K562 (cell line): ENCODE results near the gene CD248. TPM values are rescaled to one million over a fixed set of nuclear protein-coding genes. Genes with fewer than 3 reads are reported as not detected.

Experiments used
- BHLHE40 ChIP-seq: IDR thresholded peaks from 2 replicates; pipeline ENCODE4 v1.6.1; 2011; ENCODE audit warnings: low read length, improper control_type of control experiment
- CREB1 ChIP-seq, 2 experiments: sonication (generic) in 1 of 2; formaldehyde crosslinking in 1 of 2; IDR thresholded peaks; 2 replicates each; pipeline versions ENCODE4 v1.6.1 to v1.8.0; 2012 to 2022; ENCODE audit warnings: inconsistent platforms in 1 of 2, mild to moderate bottlenecking in 1 of 2, missing genetic modification reagents in 1 of 2, moderate library complexity in 1 of 2
- CREB5 ChIP-seq: fragments of 250-450 bp; sonication (Bioruptor Pico); IDR thresholded peaks from 2 replicates; pipeline ENCODE4 v1.5.0; 2020; ENCODE audit warnings: mild to moderate bottlenecking
- ETV5 ChIP-seq: sonication (generic); formaldehyde crosslinking; IDR thresholded peaks from 2 replicates; pipeline ENCODE4 v1.4.0; 2020; ENCODE audit warnings: low read depth, mild to moderate bottlenecking, missing genetic modification reagents
- FOXJ2 ChIP-seq: fragments of 200-800 bp; sonication (Bioruptor generic); IDR thresholded peaks from 2 replicates; pipeline ENCODE4 v1.6.1; 2016; ENCODE audit warnings: missing genetic modification characterization, missing compliant biosample characterization
- HNRNPH1 ChIP-seq: fragments of 200-400 bp; formaldehyde crosslinking; optimal IDR thresholded peaks from 2 replicates; pipeline ENCODE3; 2017; ENCODE audit warnings: low read depth, mild to moderate bottlenecking, low read length, moderate library complexity
- KLF16 ChIP-seq: IDR thresholded peaks from 2 replicates; pipeline ENCODE4 v1.6.1; 2016; ENCODE audit warnings: antibody characterized with exemption
- NELFE ChIP-seq: IDR thresholded peaks from 2 replicates; pipeline ENCODE4 v1.6.1; 2011; ENCODE audit warnings: mild to moderate bottlenecking; ENCODE audit not compliant: insufficient read depth, insufficient read length
- NFE2L1 ChIP-seq: fragments of 450-650 bp; IDR thresholded peaks from 2 replicates; pipeline ENCODE4 v1.6.1; 2016; ENCODE audit warnings: missing genetic modification characterization, low read depth, mild to moderate bottlenecking, missing compliant biosample characterization, moderate library complexity, borderline replicate concordance
- PHF21A ChIP-seq: fragments of 450-650 bp; IDR thresholded peaks from 2 replicates; pipeline ENCODE4 v1.6.1; 2017; ENCODE audit warnings: low read depth, borderline replicate concordance
- POLR2A ChIP-seq: fragments of 450-650 bp; conservative IDR thresholded peaks from 2 replicates; pipeline ENCODE4 v1.6.1; 2016
- POLR2AphosphoS2 ChIP-seq: IDR thresholded peaks from 2 replicates; pipeline ENCODE4 v1.6.1; 2012; ENCODE audit warnings: low read length, improper control_type of control experiment
- POLR2G ChIP-seq: fragments of 200-400 bp; formaldehyde crosslinking; IDR thresholded peaks from 2 replicates; pipeline ENCODE4 v1.6.1; 2017; ENCODE audit warnings: low read depth, mild to moderate bottlenecking, antibody characterized with exemption, low read length, moderate library complexity
- RBM22 ChIP-seq: fragments of 200-400 bp; formaldehyde crosslinking; IDR thresholded peaks from 2 replicates; pipeline ENCODE4 v1.6.1; 2018; ENCODE audit warnings: low read length, low read depth; ENCODE audit not compliant: poor library complexity, severe bottlenecking
- TAF15 ChIP-seq: fragments of 200-400 bp; formaldehyde crosslinking; IDR thresholded peaks from 2 replicates; pipeline ENCODE4 v1.6.1; 2017; ENCODE audit warnings: mild to moderate bottlenecking, low read depth, low read length, moderate library complexity
- TAF7 ChIP-seq: fragments of 450-650 bp; IDR thresholded peaks from 2 replicates; pipeline ENCODE4 v1.6.1; 2016; ENCODE audit warnings: missing genetic modification characterization, missing compliant biosample characterization
- TEAD2 ChIP-seq: fragments of 450-650 bp; IDR thresholded peaks from 2 replicates; pipeline ENCODE4 v1.6.1; 2016; ENCODE audit warnings: missing genetic modification characterization, control low read depth, missing compliant biosample characterization
- ZC3H4 ChIP-seq: sonication (generic); formaldehyde crosslinking; IDR thresholded peaks from 2 replicates; pipeline ENCODE4 v1.9.0; 2021; ENCODE audit warnings: missing genetic modification reagents, borderline replicate concordance
- ZFPM2 ChIP-seq: fragments of 250-450 bp; sonication (Bioruptor Pico); IDR thresholded peaks from 2 replicates; pipeline ENCODE4 v1.5.1; 2022; ENCODE audit warnings: mild to moderate bottlenecking
- ZNF23 ChIP-seq: fragments of 250-450 bp; sonication (Bioruptor Pico); IDR thresholded peaks from 2 replicates; pipeline ENCODE4 v1.4.0; 2020; ENCODE audit warnings: mild to moderate bottlenecking
- ZNF398 ChIP-seq: fragments of 250-450 bp; sonication (Bioruptor Pico); IDR thresholded peaks from 2 replicates; pipeline ENCODE4 v1.8.0; 2021; ENCODE audit warnings: moderate library complexity, mild to moderate bottlenecking, inconsistent platforms
- polyA plus RNA-seq, 8 experiments: library from polyadenylated mRNA; depleted of rRNA in 4 of 8; stranded (reverse) in 5 of 8; unstranded in 3 of 8; fragments of >200 nt; fragmentation: Nextera tagmentation in 2 of 8; fragmentation: Illumina TruSeq in 1 of 8; extraction: Ambion mirVana in 2 of 8; extraction: Trizol in 1 of 8; gene quantifications; 2 replicates each; pipeline versions ENCODE4 v1.2.1 to v1.2.3, GENCODE V29; 2011 to 2014; ENCODE audit warnings: inconsistent platforms in 1 of 8, missing spikeins in 1 of 8
- total RNA-seq, 7 experiments: library from RNA; depleted of rRNA in 6 of 7; stranded (reverse); fragments of >200 nt in 6 of 7; fragmentation: Illumina TruSeq in 2 of 7; extraction: Trizol in 2 of 7; gene quantifications; 2 replicates each; pipeline versions ENCODE4 v1.2.1 to v1.2.3, GENCODE V29; 2011 to 2021; ENCODE audit warnings: low replicate concordance in 1 of 7
- TF ChIP-seq, protein P1 (sequence below): sonication (generic); formaldehyde crosslinking; IDR thresholded peaks from 2 replicates; pipeline ENCODE4 v1.8.0; 2022; ENCODE audit warnings: mild to moderate bottlenecking, missing genetic modification reagents
- TF ChIP-seq, protein P2 (sequence below): fragments of 450-650 bp; conservative IDR thresholded peaks from 2 replicates; pipeline ENCODE4 v1.6.1; 2016; ENCODE audit warnings: missing genetic modification characterization, low read depth, mild to moderate bottlenecking, missing compliant biosample characterization, moderate library complexity
- TF ChIP-seq, protein P3 (sequence below): fragments of 250-450 bp; sonication (Bioruptor Pico); IDR thresholded peaks from 2 replicates; pipeline ENCODE4 v1.9.0; 2021; ENCODE audit warnings: mild to moderate bottlenecking

CD248 gene
- total and polyA plus RNA-seq, 9 of the 15 experiments (the other 6 are each of a cell fraction or from before 2014, with no cell fraction given): 0.09 TPM; not detected in 8

DNA sequence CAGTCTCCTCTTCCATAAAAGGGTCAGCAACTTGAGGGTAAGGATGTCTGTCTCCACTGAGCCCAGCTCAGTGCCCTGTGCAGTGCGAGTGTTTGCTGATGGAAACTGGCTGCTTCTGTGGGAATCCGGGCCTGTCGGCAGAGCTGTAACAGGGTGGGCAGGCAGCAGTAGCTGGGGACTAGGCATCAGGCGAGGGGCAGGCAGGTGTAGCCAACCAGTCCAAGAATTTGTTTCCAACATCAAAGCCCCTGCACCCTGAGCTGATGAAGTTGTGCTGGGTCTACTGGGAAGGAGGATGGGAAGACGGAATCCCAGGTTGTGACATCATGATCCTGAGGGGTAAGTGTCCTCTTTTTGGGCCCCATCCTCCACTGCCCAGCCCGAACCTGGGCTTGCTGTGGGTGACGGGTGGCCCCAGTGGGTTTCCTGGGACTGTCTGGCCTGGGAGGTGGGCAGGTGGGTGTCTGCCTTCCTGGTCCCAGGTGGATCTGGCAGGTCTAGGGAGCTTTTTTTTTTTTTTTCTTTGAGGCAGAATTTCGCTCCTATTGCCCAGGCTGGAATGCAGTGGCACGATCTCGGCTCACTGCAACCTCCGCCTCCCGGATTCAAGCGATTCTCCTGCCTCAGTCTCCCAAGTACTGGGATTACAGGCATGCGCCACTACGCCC lies 43.7 kb upstream of the CD248 start (continued):
- no peak for TF ChIP-seq PHF21A
- TF ChIP-seq POLR2A: peak; percentile 12; the same call in 1 of the 2 replicates
- TF ChIP-seq TEAD2 (tag): no peak
- TF ChIP-seq HNRNPH1: no peak
- TF ChIP-seq NELFE: no peak
- TF ChIP-seq ZNF23 (CRISPR knock-in tag): no peak
- TF ChIP-seq RBM22: peak; percentile 42
- TF ChIP-seq CREB1 (IDR thresholded peaks at IDR 0.05): no peak
- no peak for TF ChIP-seq CREB1 (CRISPR knock-in tag; IDR thresholded peaks at IDR 0.05)
- TF ChIP-seq TAF15: 0 out of 2 replicates have a peak, but pooled peaks have one; percentile 21
- peak; percentile 69; the same call in 1 of the 2 replicates for TF ChIP-seq POLR2AphosphoS2
- TF ChIP-seq ZC3H4 (CRISPR knock-in tag): peak; percentile 70; the same call in 1 of the 2 replicates
- TF ChIP-seq ETV5 (CRISPR knock-in tag): no peak
- no peak for TF ChIP-seq BHLHE40
- TF ChIP-seq, protein P1, sequence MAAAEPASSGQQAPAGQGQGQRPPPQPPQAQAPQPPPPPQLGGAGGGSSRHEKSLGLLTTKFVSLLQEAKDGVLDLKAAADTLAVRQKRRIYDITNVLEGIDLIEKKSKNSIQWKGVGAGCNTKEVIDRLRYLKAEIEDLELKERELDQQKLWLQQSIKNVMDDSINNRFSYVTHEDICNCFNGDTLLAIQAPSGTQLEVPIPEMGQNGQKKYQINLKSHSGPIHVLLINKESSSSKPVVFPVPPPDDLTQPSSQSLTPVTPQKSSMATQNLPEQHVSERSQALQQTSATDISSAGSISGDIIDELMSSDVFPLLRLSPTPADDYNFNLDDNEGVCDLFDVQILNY: 0 out of 2 replicates have a peak, but pooled peaks have one; percentile 36
- TF ChIP-seq FOXJ2 (tag): no peak
- TF ChIP-seq POLR2G: peak; percentile 72
- no peak for TF ChIP-seq ZFPM2 (CRISPR knock-in tag)
- TF ChIP-seq KLF16: no peak
- TF ChIP-seq, protein P2, sequence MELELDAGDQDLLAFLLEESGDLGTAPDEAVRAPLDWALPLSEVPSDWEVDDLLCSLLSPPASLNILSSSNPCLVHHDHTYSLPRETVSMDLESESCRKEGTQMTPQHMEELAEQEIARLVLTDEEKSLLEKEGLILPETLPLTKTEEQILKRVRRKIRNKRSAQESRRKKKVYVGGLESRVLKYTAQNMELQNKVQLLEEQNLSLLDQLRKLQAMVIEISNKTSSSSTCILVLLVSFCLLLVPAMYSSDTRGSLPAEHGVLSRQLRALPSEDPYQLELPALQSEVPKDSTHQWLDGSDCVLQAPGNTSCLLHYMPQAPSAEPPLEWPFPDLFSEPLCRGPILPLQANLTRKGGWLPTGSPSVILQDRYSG (tag): no peak
- TF ChIP-seq, protein P3, sequence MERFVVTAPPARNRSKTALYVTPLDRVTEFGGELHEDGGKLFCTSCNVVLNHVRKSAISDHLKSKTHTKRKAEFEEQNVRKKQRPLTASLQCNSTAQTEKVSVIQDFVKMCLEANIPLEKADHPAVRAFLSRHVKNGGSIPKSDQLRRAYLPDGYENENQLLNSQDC (CRISPR knock-in tag): no peak
- no peak for TF ChIP-seq NFE2L1 (tag)
- no peak for TF ChIP-seq ZNF398 (CRISPR knock-in tag)
- no peak for TF ChIP-seq TAF7 (tag)
- TF ChIP-seq CREB5: no peak
